22Rv1 (cell line): ENCODE data around the gene KATNAL1.

ENCODE experiments used
- H3K27ac ChIP-seq: fragments of 450-650 bp; 2 replicates; pipeline ENCODE4 v1.5.1; 2017
- ZFX ChIP-seq: fragments of 450-650 bp; IDR thresholded peaks from 2 replicates; pipeline ENCODE4 v1.6.1; 2017; ENCODE audit warnings: antibody characterized with exemption, borderline replicate concordance
- TF ChIP-seq, protein P1 (sequence below): fragments of 450-650 bp; IDR thresholded peaks from 2 replicates; pipeline ENCODE4 v1.5.1; 2017; ENCODE audit warnings: mild to moderate bottlenecking

Gene KATNAL1

DNA sequence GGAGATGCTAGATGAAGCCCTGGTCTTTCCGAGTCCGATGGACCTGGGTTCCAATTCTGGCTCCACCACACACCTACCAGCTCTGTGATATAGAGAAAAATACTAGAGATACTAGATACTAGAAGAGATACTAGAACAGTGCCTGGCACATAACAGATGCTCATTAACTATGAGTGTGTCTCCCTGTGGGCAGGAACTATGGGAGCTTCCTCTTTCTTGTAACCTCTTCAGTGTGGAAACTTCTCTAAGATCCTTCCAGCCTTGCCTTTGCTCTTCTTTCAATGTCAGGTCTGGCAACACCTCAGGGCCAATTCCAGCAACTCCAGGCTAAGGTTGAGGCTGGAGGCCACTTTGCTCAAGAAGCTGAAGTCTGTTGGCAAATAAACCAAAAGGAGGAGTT is 143.9 kb downstream of the KATNAL1 start:
- TF ChIP-seq, protein P1, sequence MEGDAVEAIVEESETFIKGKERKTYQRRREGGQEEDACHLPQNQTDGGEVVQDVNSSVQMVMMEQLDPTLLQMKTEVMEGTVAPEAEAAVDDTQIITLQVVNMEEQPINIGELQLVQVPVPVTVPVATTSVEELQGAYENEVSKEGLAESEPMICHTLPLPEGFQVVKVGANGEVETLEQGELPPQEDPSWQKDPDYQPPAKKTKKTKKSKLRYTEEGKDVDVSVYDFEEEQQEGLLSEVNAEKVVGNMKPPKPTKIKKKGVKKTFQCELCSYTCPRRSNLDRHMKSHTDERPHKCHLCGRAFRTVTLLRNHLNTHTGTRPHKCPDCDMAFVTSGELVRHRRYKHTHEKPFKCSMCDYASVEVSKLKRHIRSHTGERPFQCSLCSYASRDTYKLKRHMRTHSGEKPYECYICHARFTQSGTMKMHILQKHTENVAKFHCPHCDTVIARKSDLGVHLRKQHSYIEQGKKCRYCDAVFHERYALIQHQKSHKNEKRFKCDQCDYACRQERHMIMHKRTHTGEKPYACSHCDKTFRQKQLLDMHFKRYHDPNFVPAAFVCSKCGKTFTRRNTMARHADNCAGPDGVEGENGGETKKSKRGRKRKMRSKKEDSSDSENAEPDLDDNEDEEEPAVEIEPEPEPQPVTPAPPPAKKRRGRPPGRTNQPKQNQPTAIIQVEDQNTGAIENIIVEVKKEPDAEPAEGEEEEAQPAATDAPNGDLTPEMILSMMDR = no peak
- no peak for TF ChIP-seq ZFX
- no peak overlapping the region for H3K27ac ChIP-seq

DNA sequence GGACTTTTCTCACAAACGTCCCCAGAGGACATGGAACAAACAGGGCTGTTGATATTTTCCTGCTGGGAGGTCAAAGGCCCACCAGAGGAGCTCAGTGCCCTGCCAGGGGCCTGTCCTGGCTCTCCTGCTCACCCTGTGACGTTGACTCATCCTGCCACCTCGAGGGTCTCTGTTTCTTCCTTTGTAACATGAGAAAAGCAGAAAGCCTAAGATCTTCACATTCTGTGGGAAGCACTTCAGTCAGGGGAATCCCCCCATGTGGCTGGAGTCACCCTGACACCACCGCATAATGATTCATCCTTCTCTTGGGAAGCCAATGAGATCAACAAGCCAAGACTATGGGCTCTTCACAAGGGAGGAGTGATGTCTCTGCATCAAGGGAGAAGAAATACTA is 147.9 kb downstream of the KATNAL1 start:
- no peak for TF ChIP-seq ZFX
- TF ChIP-seq, protein P1 = no peak
- no peak overlapping the region for H3K27ac ChIP-seq

DNA sequence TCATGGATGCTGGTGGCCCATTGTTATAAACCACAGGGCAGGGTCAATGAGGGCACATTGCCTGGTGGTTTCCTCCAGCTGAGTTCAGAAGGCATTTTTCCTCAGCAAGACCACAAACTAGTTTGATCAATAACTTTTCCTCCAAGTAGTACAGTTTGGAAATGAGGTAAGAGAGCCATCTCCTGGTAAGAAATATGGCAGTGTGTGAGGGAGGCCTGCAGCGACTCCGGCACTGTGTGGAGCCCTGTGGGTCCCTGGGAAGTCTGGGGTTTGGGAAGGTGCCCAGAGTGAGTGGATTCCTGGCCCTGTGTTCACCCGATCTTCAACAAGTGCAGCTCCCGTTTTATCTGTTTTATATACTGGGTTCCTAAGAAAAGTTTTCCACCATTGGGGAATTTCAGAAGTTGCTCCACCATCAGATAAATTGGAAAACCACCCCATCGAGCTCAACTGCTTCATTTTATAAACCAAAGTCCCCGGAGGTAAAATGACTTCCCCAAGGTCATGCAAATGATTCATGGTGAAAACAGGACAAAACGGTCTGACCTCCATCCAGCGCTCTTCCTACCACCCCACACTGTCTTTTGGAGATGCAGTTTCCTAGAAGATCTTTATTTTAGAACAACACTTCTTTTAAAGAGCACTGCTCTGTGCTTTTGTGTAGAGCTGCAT is 148.4 kb downstream of the KATNAL1 start:
- H3K27ac ChIP-seq = no peak overlapping the region
- TF ChIP-seq, protein P1 = peak; percentile 11; the same call in 1 of the 2 replicates
- TF ChIP-seq ZFX = no peak

DNA sequence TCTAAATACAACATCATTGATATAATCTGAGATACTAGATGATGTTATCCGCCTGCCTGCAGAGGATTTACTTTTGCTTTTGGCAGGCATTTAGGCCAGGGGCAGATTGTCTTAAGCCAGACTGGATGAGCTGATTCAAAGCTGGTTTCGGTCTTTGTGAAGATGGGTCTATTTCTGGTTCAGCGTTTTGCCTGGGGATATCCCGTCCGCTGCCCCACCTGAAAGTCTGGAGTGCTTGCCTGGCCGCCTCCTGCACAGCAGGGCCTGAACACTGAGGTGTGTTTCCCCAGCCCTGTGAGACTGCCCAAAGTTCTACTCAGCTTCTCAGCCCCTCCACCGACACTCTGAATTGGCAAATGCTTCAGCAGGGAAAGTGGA is 149.7 kb downstream of the KATNAL1 start:
- TF ChIP-seq ZFX = no peak
- H3K27ac ChIP-seq = no peak overlapping the region

DNA sequence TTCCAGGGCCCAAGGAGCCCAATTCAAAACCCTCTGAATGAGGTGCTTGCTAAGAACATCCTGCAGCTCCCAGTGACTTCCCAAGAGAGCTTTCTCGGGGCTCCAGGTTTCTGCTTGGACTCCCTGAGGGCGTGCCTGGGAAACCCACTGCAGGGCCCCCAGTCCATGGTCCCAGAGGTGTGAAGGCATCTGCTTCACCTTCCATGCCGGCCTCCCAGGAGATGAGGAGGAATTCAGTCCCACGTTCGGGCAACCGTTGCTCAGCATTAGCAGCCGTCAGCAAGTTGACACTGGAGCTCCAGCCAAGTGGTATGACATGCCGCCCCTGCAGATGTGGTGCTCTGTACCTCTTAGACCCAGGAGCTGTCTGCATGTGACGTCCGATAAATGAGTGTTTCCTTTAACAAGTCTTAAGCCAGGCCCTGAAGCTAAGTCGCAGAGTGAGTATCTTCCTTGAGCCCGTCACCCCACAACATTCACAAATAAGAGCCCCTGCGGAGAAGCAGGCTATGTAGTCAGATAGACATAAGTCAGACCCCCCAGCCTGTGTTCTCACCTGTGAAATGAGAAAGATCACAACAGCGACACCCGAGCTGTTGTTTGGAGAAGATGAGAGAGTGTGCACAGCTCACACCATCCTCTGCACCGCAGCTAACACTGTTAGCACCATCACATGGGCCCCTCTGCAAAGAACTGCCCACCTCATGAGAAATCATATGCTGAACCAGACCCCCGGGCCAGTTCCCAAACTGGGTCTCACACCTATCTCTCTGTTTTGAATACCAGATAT is 150.3 kb downstream of the KATNAL1 start:
- H3K27ac ChIP-seq = no peak overlapping the region
- TF ChIP-seq ZFX = no peak
- TF ChIP-seq, protein P1 = no peak

DNA sequence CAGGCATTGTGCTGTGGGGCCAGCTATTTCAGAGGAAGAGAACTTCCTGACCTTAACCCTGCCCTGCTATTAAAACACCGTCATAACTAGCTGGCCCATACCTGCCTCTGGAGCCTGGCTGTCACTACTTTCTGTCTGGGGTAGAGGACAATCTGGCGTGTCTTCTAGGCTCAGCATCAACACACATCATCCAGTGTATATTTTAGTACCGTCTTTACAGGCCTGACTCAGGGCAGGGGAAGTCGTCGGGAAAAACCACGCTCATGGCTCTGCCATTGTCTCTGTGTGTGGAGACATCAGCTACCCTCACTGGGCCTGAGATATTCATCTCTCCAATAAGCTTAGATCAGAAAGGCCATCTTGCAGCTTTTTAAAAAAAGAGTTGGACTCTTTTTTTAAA is 151.1 kb downstream of the KATNAL1 start:
- H3K27ac ChIP-seq = no peak overlapping the region
- TF ChIP-seq, protein P1 = no peak
- no peak for TF ChIP-seq ZFX

DNA sequence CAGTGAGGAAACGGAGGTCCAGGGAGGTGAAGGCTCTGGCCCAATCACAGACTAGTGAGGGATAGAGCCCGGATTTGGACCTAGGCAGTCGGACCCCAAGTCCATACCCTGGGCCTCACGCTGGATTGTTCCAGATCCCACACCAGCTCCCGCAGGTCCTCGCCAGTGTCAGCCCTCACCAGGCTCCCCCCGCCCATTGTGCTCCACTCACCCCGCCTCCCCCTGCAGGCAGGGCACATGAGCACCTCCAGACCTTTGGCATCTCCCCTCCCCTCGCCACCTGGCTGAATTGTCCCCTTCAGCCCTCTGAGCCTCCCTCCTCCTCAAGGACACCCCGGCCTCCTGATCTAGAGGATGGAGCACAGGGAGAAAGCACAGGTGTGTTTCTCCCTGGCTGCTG is 152.4 kb downstream of the KATNAL1 start:
- no peak overlapping the region for H3K27ac ChIP-seq
- no peak for TF ChIP-seq ZFX
- TF ChIP-seq, protein P1 = no peak

DNA sequence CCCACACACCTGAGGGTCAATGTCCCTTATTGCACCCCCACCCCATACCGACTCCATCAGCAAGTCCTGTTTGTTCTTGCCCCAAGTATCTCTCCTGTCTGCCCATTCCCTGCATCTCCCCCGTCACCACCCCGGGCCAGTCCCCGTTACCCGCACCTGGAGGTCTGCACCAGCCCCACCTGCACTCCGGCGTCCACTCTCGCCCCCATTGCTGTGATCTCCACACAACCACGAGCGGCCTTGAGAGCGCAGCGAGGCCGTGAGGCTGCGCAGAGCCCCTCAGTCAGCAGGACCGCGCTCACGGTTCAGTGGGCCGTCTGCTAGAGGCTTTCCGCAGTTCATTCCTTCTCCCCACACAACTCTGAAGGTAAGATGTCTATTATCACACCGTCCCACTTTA is 152.8 kb downstream of the KATNAL1 start:
- no peak for TF ChIP-seq ZFX
- TF ChIP-seq, protein P1 = no peak

More for the DNA sequence above, 152.8 kb downstream of the KATNAL1 start:
- no peak overlapping the region for H3K27ac ChIP-seq
